HepG2 (cell line): ENCODE measurements around the gene LIFR. TPM values are rescaled to one million over a fixed set of nuclear protein-coding genes. Genes with fewer than 3 reads are reported as not detected.

Experiments
- ATAC-seq: fragments of 200-7000 bp; cut with Tn5 transposase; 3 replicates; pipeline ENCODE4 v1.9.1; 2020; ENCODE audit warnings: mild to moderate bottlenecking, moderate library complexity
- BruUV-seq: library from RNA; stranded (reverse); fragments of 400-500 nt; replicated peaks from 2 replicates; lab custom pipeline; 2021; lab: Mats Ljungman, UMichigan
- CTCF ChIA-PET: fragments of 300-600 bp; formaldehyde crosslinking; extraction: SDS; loops from one replicate; lab custom pipeline; 2021; ENCODE audit warnings: low total read pairs, inconsistent platforms, low intra/inter-chr PET ratio; lab: Yijun Ruan, JAX
- POLR2A ChIA-PET: fragments of 350-600 bp; sonication (Branson Sonifier 250); formaldehyde crosslinking; loops from one replicate; lab custom pipeline; 2020; ENCODE audit warnings: antibody characterized with exemption, inconsistent platforms; lab: Yijun Ruan, JAX
- DNase-seq: peaks from one replicate; pipeline ENCODE4 v3.0.0-alpha.2; 2015; ENCODE audit warnings: low spot score
- FAIRE-seq: peaks from 3 replicates; lab custom pipeline; 2011; peaks lifted over from hg19 to GRCh38; lab: Jason Lieb, UNC
- H2AFZ ChIP-seq: one replicate; pipeline ENCODE4 v1.6.1; 2011; ENCODE audit warnings: low read length, inconsistent platforms
- H3K27ac ChIP-seq: fragments of 300-600 bp; 3 replicates; pipeline ENCODE4 v1.8.0; 2011; ENCODE audit warnings: mixed run types, mild to moderate bottlenecking, mixed read lengths, low read length, inconsistent platforms; ENCODE audit not compliant: insufficient read depth; ENCODE audit errors: extremely low read length
- H3K27me3 ChIP-seq, 2 experiments: fragments of 200-600 bp in 1 of 2; 2 replicates in 1 of 2; 3 replicates in 1 of 2; pipeline versions ENCODE4 v1.6.0 to v1.8.0; 2011; ENCODE audit warnings: low read length in 2 of 2, mild to moderate bottlenecking in 2 of 2, moderate library complexity in 2 of 2, inconsistent platforms in 1 of 2; ENCODE audit not compliant: insufficient read depth in 2 of 2, control insufficient read depth in 1 of 2
- H3K36me3 ChIP-seq, 2 experiments: fragments of 200-600 bp in 1 of 2; replicated peaks in 1 of 2; 2 replicates in 1 of 2; 3 replicates in 1 of 2; pipeline versions ENCODE4 v1.5.1 to v1.8.0; 2011; ENCODE audit warnings: low read length in 2 of 2, inconsistent platforms in 1 of 2; ENCODE audit not compliant: insufficient read depth in 2 of 2, control insufficient read depth in 1 of 2
- H3K4me1 ChIP-seq: 2 replicates; pipeline ENCODE4 v1.5.1; 2012; ENCODE audit warnings: low read length, inconsistent platforms; ENCODE audit not compliant: insufficient read depth
- H3K4me2 ChIP-seq: 2 replicates; pipeline ENCODE4 v1.6.0; 2011; ENCODE audit warnings: low read depth, low read length, inconsistent platforms
- H3K4me3 ChIP-seq, 3 experiments: fragments of 200-600 bp in 1 of 3; sonication (generic), shearing (Covaris generic) in 1 of 3; replicated peaks in 1 of 3; 2 replicates each; pipeline ENCODE4 v1.5.1; 2011 to 2016; ENCODE audit warnings: low read length in 3 of 3, inconsistent platforms in 2 of 3, low read depth in 2 of 3, mild to moderate bottlenecking in 2 of 3, control low read depth in 1 of 3, mixed read lengths in 1 of 3; ENCODE audit not compliant: insufficient read depth in 1 of 3
- H3K79me2 ChIP-seq: one replicate; pipeline ENCODE4 v1.6.1; 2011; ENCODE audit warnings: low read length, inconsistent platforms; ENCODE audit not compliant: insufficient read depth
- H3K9ac ChIP-seq: 2 replicates; pipeline ENCODE4 v1.6.0; 2011; ENCODE audit warnings: mild to moderate bottlenecking, low read depth, low read length, inconsistent platforms; ENCODE audit not compliant: insufficient read depth
- H3K9me3 ChIP-seq: 2 replicates; pipeline ENCODE4 v1.5.1; 2012; ENCODE audit warnings: mild to moderate bottlenecking, low read length
- H4K20me1 ChIP-seq: 2 replicates; pipeline ENCODE4 v1.6.0; 2011; ENCODE audit warnings: inconsistent platforms, mild to moderate bottlenecking, low read length, moderate library complexity; ENCODE audit not compliant: insufficient read depth
- CTCF ChIP-seq: sonication (generic); formaldehyde crosslinking; IDR thresholded peaks from 2 replicates; pipeline ENCODE4 v1.5.0; 2020; ENCODE audit warnings: mild to moderate bottlenecking, missing genetic modification reagents, moderate library complexity
- DRAP1 ChIP-seq: IDR thresholded peaks from 2 replicates; pipeline ENCODE4 v1.6.1; 2016; ENCODE audit warnings: missing genetic modification reagents, missing compliant biosample characterization
- STAG1 ChIP-seq: sonication (generic); formaldehyde crosslinking; IDR thresholded peaks from 2 replicates; pipeline ENCODE4 v1.4.0; 2020; ENCODE audit warnings: missing genetic modification reagents
- ZBTB34 ChIP-seq: sonication (generic); formaldehyde crosslinking; IDR thresholded peaks from 2 replicates; pipeline ENCODE4 v1.8.0; 2022; ENCODE audit warnings: mild to moderate bottlenecking, missing genetic modification reagents
- WGBS: methylation state at CpG from one replicate; pipeline ENCODE4 v1.1.6; 2017; ENCODE audit warnings: low lambda C conversion rate; 5-methylcytosine and 5-hydroxymethylcytosine counted together
- in situ Hi-C: cut with HindIII; loops from 2 replicates; pipeline ENCODE4 v1.10.0; 2017; ENCODE audit warnings: low pct_unique_long_range_greater_than_20kb; ENCODE audit not compliant: extremely low pct_ligation_motif_present
- intact Hi-C: fragments of 100-400 bp; cut with micrococcal nuclease; formaldehyde crosslinking; loops from one replicate; pipeline ENCODE4 v1.10.0; 2022; ENCODE audit not compliant: unreplicated experiment
- polyA plus RNA-seq, 8 experiments: library from polyadenylated mRNA; depleted of rRNA in 3 of 8; stranded (reverse) in 7 of 8; unstranded in 1 of 8; fragments of >200 nt; fragmentation: Illumina TruSeq in 4 of 8; extraction: Trizol in 4 of 8; gene quantifications; 2 replicates each; pipeline versions ENCODE4 v1.2.1 to v1.2.3, GENCODE V29; 2011 to 2016; ENCODE audit warnings: low read depth in 4 of 8, missing spikeins in 1 of 8, mixed read lengths in 1 of 8; ENCODE audit not compliant: insufficient read depth in 1 of 8
- total RNA-seq, 5 experiments: library from RNA; depleted of rRNA; stranded (reverse); fragments of >200 nt; fragmentation: Illumina TruSeq; extraction: Trizol; gene quantifications; 2 replicates each; pipeline ENCODE4 v1.2.3, GENCODE V29; 2016; ENCODE audit warnings: low read depth in 1 of 5

The LIFR gene
- total and polyA plus RNA-seq, 2 of the 13 experiments (the other 11 are each of a cell fraction or from before 2014, with no cell fraction given) = 6.3 to 25.2 TPM

GRCh38 chr5:38443390-38443789, 113.1 kb downstream of the LIFR start:
- no peak overlapping the region for H3K4me2 ChIP-seq
- intact Hi-C loops (loop anchor here (5.0 kb wide), 1 partner anchor 34 kb away; no protein-coding TSS in a partner anchor), in situ Hi-C loops (loop anchor here (10.0 kb wide), 1 partner anchor 111 kb away; the partner anchor contains the start of gene LIFR)
- no peak overlapping the region for H3K4me3 ChIP-seq
- no peak overlapping the region for H3K9ac ChIP-seq
- DNase-seq = peak; percentile 16
- H4K20me1 ChIP-seq = no peaks in the 10 kb centered on the region
- ChIA-PET POLR2A (no interaction called here), CTCF (interaction anchor here (3.3 kb wide), 1 partner anchor 223 kb away, joined by 27 read pairs; no protein-coding TSS in a partner anchor)
- no peak overlapping the region for H3K27ac ChIP-seq
- H3K27me3 ChIP-seq = peaks cover 2 to 3% of the 10 kb centered on the region in 2 experiments; a peak in 3 of 5 replicates
- no peak for FAIRE-seq
- H2AFZ ChIP-seq = no peak overlapping the region
- no peaks in the 10 kb centered on the region for H3K4me1 ChIP-seq
- WGBS = 5% methylated on average over 6 of the region's 7 CpGs
- no peaks in the 10 kb centered on the region for H3K36me3 ChIP-seq
- no peaks in the 10 kb centered on the region for H3K79me2 ChIP-seq
- TF ChIP-seq DRAP1 (CRISPR knock-in tag) (no peak), STAG1 (CRISPR knock-in tag) (peak; percentile 19; the same call in 1 of the 2 replicates), ZBTB34 (CRISPR knock-in tag) (no peak), CTCF (CRISPR knock-in tag) (peak; percentile 41; the same call in 1 of the 2 replicates)
- peak; percentile 62 for ATAC-seq
- no peaks in the 10 kb centered on the region for H3K9me3 ChIP-seq
- no TSS peak for BruUV-seq
